Stimulated activated CD8-positive, alpha-beta memory T cell treated with anti-CD3 and anti-CD28 coated beads, Interleukin-12 subunit alpha, Interleukin-12 subunit beta, amount 100 ng/mL, for 1 hour (primary cell): ENCODE results near the gene NTNG1.

Experiments
- DNase-seq: peaks from one replicate; pipeline ENCODE4 v3.0.0-alpha.2; 2020; ENCODE audit warnings: low read depth

The NTNG1 gene

DNA sequence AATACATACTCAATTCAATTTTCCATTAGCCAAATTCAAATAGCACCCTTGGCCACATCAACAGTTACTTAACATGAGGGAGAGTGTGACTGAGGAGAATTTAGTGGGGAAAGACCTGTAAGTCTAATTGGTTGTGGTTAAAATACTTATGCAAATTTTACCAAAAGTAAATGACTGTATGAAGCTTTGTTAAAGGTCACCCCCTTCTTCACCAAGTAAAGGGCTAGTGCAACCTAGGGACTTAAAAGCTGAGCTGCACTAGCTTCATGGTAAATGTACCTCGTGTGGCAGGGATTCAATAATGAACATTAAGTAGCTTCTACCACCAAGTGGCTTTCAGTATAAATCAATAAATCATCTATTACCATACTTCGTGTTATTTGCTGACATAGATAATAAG lies 372.0 kb downstream of the NTNG1 start:
- DNase-seq: no peak

DNA sequence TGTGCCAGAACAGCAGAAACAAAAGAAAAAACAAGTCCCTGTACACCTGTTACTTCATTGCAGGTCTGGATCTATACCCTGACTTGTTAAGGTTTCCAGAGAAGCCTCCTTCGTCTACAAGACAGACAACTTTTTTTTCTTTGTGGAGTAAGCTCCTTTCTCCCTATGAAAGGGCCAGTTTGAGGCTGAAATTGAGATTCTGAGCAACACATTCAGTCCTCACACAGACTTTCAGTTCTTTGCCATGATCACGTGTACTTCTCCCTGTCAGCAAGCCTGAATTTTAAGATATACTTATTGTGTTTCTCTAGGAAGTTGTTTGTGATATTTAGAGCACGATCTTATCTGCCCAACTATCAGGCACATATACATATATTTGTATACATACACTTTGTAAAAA lies 374.0 kb downstream of the NTNG1 start:
- no peak for DNase-seq

DNA sequence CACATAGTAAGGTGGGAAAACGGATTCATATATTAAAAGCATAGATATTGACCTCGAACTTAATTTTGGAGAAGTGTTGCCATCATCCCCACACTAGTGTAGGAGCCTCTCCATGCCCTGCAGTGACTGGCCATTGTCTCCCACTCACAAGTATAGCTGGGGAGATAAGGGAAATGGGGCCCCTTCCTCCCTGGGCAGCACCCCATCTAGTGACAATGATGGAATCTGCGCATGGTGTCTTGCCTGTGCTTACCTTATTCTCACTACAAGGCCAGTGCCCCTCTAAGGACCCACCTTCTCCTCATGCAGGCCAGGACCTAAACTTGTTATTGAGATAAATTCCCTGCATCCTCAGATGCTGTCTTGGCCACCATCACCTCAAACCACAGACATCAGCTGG lies 374.9 kb downstream of the NTNG1 start:
- no peak for DNase-seq

- DNase-seq: no peak
Measured at GRCh38 chr1:107523061-107523460, 382.2 kb downstream of the NTNG1 start.

DNA sequence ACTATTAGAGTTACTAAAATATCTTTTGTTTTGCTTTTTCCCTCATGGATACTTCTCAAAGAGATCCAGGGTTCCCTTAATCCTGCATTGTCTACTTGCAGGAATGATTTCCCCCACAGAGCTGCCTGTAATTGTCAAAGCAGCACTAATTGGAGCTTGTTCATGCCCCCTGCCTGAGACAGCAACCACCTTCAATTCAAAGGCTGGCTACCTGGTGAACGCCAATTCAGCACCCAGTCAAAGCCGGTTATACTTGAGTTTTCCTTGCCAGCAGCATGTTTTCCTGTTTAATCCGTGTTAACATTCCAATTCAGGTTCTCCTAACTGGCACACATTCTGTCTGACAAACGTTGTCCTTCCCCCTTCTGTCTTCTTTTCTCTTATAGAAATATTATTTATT lies 382.9 kb downstream of the NTNG1 start:
- DNase-seq: no peak

GRCh38 chr1:107524301-107524700 lies 383.5 kb downstream of the NTNG1 start:
- DNase-seq: no peak

- no peak for DNase-seq
Measured at GRCh38 chr1:107525145-107525544, 384.3 kb downstream of the NTNG1 start.

DNA sequence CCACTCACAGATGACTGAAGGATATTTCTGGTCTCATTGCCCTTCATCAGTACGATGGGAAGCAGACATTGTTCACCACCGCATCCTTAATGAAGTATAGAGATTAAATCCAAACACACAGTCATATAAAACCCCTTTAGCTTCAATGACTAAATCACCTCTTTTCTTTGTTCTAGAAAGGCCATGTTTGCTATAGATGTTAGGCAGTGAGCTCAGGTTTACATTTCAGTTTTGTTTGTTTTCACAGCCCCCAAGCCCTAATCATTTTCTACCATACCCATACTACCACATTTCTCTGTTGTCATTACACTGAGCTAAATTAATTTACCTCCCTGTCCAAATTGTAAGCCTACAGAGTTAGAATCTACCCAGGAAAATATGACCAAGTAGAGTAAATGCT lies 385.1 kb downstream of the NTNG1 start:
- no peak for DNase-seq

DNA sequence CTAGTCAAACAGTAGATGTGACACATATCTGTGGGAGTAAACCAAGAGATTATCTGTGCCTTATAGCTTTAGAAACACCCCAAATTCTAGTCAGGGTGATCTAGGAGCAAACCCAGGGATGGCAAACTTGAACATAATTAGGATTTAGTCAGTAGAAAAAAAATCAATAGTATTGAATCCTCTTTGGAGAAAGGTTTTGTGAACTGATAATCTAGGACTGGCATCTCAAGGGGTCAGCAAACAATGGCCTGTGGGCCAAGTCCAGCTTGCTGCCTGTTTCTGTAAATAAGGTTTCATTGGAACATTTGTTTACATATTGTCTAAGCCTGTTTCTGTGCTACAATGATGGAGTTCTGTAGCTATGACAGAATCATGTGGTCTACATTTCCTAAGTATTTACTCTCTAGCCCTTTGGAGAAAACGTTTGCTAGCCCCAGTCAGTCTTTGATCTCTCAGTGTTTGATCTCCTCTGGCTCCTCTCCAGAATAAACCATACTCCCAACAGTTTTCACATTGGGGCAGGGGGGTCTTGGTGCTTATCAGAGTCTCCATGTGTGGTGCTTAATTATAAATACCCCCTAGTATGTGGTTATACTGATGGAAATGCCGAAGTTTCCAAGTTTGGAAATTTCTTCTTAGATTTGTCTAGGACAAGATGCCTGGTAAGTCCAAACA lies 385.8 kb downstream of the NTNG1 start:
- DNase-seq: no peak

GRCh38 chr1:107529511-107530149 lies 388.8 kb downstream of the NTNG1 start:
- no peak for DNase-seq

DNA sequence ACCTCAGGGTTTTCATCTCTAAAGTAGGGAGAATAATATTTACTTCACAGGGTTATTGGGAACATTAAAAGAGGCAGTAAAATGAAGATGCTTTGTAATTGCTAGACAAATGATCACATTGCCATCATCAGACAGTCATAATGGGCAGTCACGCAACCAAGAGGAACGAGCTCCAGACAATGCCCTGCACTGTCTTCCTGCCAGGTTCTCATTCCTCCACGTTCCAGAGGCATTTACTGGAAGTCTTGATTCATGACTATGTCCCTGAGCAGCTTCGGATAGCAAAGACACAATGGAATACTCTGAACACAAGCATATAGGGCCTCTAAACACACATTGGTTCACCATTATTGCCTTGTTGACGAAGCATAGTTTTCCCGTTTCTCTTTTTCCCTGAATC lies 389.7 kb downstream of the NTNG1 start:
- DNase-seq: no peak

GRCh38 chr1:107531065-107531908 lies 390.4 kb downstream of the NTNG1 start:
- no peak for DNase-seq

GRCh38 chr1:107532318-107532717 lies 391.5 kb downstream of the NTNG1 start:
- no peak for DNase-seq
